HT-29 (cell line): ENCODE measurements around the gene TOMM34. TPM values are rescaled to one million over a fixed set of nuclear protein-coding genes. Genes with fewer than 3 reads are reported as not detected.
A peak's percentile ranks its signal among the peaks of the same experiment; 100 is the strongest.

ENCODE experiments used
- DNase-seq: peaks from one replicate; pipeline ENCODE4 v3.0.0-alpha.2; 2015; ENCODE audit warnings: low spot score
- total RNA-seq: library from RNA; depleted of rRNA; stranded (reverse); fragments of >200 nt; shearing (Covaris generic); gene quantifications from 2 replicates; pipeline ENCODE4 v1.2.3, GENCODE V29; 2014

Gene TOMM34
- total RNA-seq, 1 experiment from 2014 or later = 85.2 TPM

GRCh38 chr20:44932916-44933315, 27.3 kb downstream of the TOMM34 start:
- DNase-seq = no peak

- no peak for DNase-seq
Observed at GRCh38 chr20:44931911-44932310, 28.3 kb downstream of the TOMM34 start.

- no peak for DNase-seq
Observed at GRCh38 chr20:44930517-44931168, 29.6 kb downstream of the TOMM34 start.

GRCh38 chr20:44928595-44928994, 31.6 kb downstream of the TOMM34 start:
- no peak for DNase-seq

- DNase-seq = no peak
Observed at GRCh38 chr20:44924541-44924940, 35.7 kb downstream of the TOMM34 start.

- no peak for DNase-seq
Observed at GRCh38 chr20:44921447-44921846, 38.8 kb downstream of the TOMM34 start.

GRCh38 chr20:44918761-44919160, 41.4 kb downstream of the TOMM34 start:
- no peak for DNase-seq

- no peak for DNase-seq
Observed at GRCh38 chr20:44918342-44918741, 41.9 kb downstream of the TOMM34 start.

GRCh38 chr20:44917399-44917798, 42.8 kb downstream of the TOMM34 start:
- DNase-seq = no peak

GRCh38 chr20:44916586-44916985, 43.6 kb downstream of the TOMM34 start:
- no peak for DNase-seq

GRCh38 chr20:44914924-44915323, 45.3 kb downstream of the TOMM34 start:
- DNase-seq = no peak

- no peak for DNase-seq
Observed at GRCh38 chr20:44912189-44912588, 48.0 kb downstream of the TOMM34 start.

- peak; percentile 98 for DNase-seq
Observed at GRCh38 chr20:44911264-44911921, 48.8 kb downstream of the TOMM34 start.

GRCh38 chr20:44910690-44911262, 49.4 kb downstream of the TOMM34 start:
- peak; percentile 65 for DNase-seq

- peak; percentile 91 for DNase-seq
Observed at GRCh38 chr20:44909872-44910689, 50.1 kb downstream of the TOMM34 start, which contains the start of gene PABPC1L. PABPC1L (plus strand) TSS chr20:44910060; CDS start chr20:44910144, 84 bp downstream.

GRCh38 chr20:44908987-44909871, 51.0 kb downstream of the TOMM34 start:
- no peak for DNase-seq

GRCh38 chr20:44904377-44904776, 55.8 kb downstream of the TOMM34 start:
- no peak for DNase-seq

GRCh38 chr20:44901974-44902373, 58.2 kb downstream of the TOMM34 start:
- no peak for DNase-seq

- no peak for DNase-seq
Observed at GRCh38 chr20:44900231-44900854, 59.9 kb downstream of the TOMM34 start.

GRCh38 chr20:44897133-44897532, 63.1 kb downstream of the TOMM34 start:
- DNase-seq = no peak

- no peak for DNase-seq
Observed at GRCh38 chr20:44896583-44896982, 63.6 kb downstream of the TOMM34 start.
